HG03095 (cell line): ENCODE measurements around the gene IGLL1.
"Not testable (repeated sequence)": the region's sequence is repeated elsewhere in the genome, so short reads cannot be mapped to it uniquely, and the experiment has no call there.

Experiments used
- ATAC-seq: cut with Tn5 transposase; IDR thresholded peaks from one replicate; pipeline ENCODE4 v1.9.1; 2021; ENCODE audit warnings: moderate library complexity; ENCODE audit not compliant: unreplicated experiment

The IGLL1 gene

GRCh38 chr22:23565305-23565914 lies 14.7 kb downstream of the IGLL1 start:
- ATAC-seq = no peak

- no peak for ATAC-seq
These were observed 15.8 kb downstream of the IGLL1 start for GRCh38 chr22:23564276-23564675.

- ATAC-seq = no peak
These were observed 17.0 kb downstream of the IGLL1 start for GRCh38 chr22:23563111-23563510.

- ATAC-seq = no peak
These were observed 17.9 kb downstream of the IGLL1 start for GRCh38 chr22:23562186-23562585.

GRCh38 chr22:23561025-23561510 lies 19.0 kb downstream of the IGLL1 start:
- ATAC-seq = not testable (repeated sequence)

GRCh38 chr22:23560215-23560614 lies 19.9 kb downstream of the IGLL1 start:
- ATAC-seq = not testable (repeated sequence)

GRCh38 chr22:23557467-23557866 lies 22.6 kb downstream of the IGLL1 start:
- no peak for ATAC-seq

GRCh38 chr22:23557036-23557435 lies 23.1 kb downstream of the IGLL1 start:
- ATAC-seq = no peak

- no peak for ATAC-seq
These were observed 24.0 kb downstream of the IGLL1 start for GRCh38 chr22:23556026-23556620.

- ATAC-seq = no peak
These were observed 25.0 kb downstream of the IGLL1 start for GRCh38 chr22:23555118-23555517.

GRCh38 chr22:23553924-23554870 lies 25.9 kb downstream of the IGLL1 start:
- no peak for ATAC-seq

GRCh38 chr22:23553438-23553837 lies 26.7 kb downstream of the IGLL1 start:
- no peak for ATAC-seq

GRCh38 chr22:23552573-23552972 lies 27.5 kb downstream of the IGLL1 start:
- ATAC-seq = no peak

- no peak for ATAC-seq
These were observed 28.7 kb downstream of the IGLL1 start for GRCh38 chr22:23551385-23551784.

- no peak for ATAC-seq
These were observed 29.9 kb downstream of the IGLL1 start for GRCh38 chr22:23550049-23550650.

GRCh38 chr22:23549198-23549595 lies 30.9 kb downstream of the IGLL1 start:
- ATAC-seq = no peak

- no peak for ATAC-seq
These were observed 31.4 kb downstream of the IGLL1 start for GRCh38 chr22:23548501-23549197.

GRCh38 chr22:23547818-23548500 lies 32.1 kb downstream of the IGLL1 start:
- no peak for ATAC-seq

GRCh38 chr22:23547382-23547781 lies 32.7 kb downstream of the IGLL1 start:
- not testable (repeated sequence) for ATAC-seq

- ATAC-seq = no peak
These were observed 35.2 kb downstream of the IGLL1 start for GRCh38 chr22:23544852-23545251.
